ENCODE results near the gene SFT2D3.

- no peak for TF ChIP-seq CTCF (CRISPR knock-in tag; IDR thresholded peaks at IDR 0.05)
- no peak for TF ChIP-seq TCF7 (IDR thresholded peaks at IDR 0.05; ENCODE audit: low read depth)
- no peak for TF ChIP-seq FOXA3 (CRISPR knock-in tag; IDR thresholded peaks at IDR 0.05)
- TF ChIP-seq FOXM1 (CRISPR knock-in tag; IDR thresholded peaks at IDR 0.05): no peak
- TF ChIP-seq FOXO4 (CRISPR knock-in tag; conservative IDR thresholded peaks at IDR 0.05): no peak
- no peak for TF ChIP-seq BCLAF1 (IDR thresholded peaks at IDR 0.05)
- TF ChIP-seq UBTF (CRISPR knock-in tag; IDR thresholded peaks at IDR 0.05): no peak
- TF ChIP-seq SP140L (CRISPR knock-in tag; IDR thresholded peaks at IDR 0.05; ENCODE audit: borderline replicate concordance): no peak
- TF ChIP-seq TERF1 (CRISPR knock-in tag; IDR thresholded peaks at IDR 0.05): no peak
- TF ChIP-seq SMARCC2 (IDR thresholded peaks at IDR 0.05): no peak
- no peak for TF ChIP-seq NR2C2 (CRISPR knock-in tag; IDR thresholded peaks at IDR 0.05; ENCODE audit: borderline replicate concordance)
- no peak for TF ChIP-seq ZNF800 (CRISPR knock-in tag; IDR thresholded peaks at IDR 0.05)
- TF ChIP-seq RFX1 (IDR thresholded peaks at IDR 0.05): no peak
Observed at GRCh38 chr2:127683757-127684156, 17.5 kb upstream of the SFT2D3 start.

Data from HepG2 (cell line).